ENCODE results near the gene CAPN12.

Gene CAPN12

DNA sequence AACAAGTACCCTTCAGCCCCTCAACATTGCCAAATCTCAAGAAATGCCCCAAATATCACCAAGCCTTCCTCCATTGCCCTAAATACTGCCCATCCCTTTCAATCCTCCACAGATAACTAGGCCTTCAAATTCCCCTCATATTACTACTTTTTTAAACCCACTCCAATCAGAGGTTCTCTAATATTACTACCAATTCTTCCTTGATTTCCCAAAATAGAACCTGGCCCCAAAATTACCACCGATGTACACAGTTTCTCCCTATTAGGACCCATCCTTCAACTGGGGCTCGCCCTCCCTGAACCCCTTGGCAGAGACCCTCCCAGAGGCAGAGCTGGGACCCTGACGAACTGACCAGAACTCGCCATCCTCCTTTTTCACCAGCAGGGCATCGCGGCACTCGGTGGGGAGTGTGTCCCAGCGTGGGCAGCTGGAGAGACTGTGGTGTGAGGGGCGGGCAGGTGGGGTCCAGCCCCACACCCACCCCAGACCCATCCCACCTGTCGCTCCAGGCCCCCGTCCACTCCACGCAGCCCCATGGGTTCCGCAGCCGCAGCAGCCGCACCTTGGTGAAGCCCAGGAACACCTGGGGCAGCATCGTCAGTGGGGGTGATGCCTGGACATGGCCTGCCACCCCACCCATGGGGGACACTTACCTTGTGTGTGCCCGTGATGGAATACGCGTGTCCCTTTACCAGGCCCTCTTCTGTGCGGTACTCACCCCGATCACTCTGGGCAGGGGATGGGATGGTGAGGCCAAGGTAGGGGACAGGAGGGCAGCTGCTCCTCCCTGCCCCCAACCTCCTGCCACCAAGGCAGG lies 6.1 kb downstream of the CAPN12 start:
- Histone ChIP-seq H3K27me3 (ENCODE audit: control insufficient read depth in 1 of 2, insufficient read depth in 2 of 2, low read length in 2 of 2) (no peaks in the 10 kb centered on the region), H3K27ac (ENCODE audit: low read depth, low read length) (no peak overlapping the region), H3K36me3 (ENCODE audit: control insufficient read depth in 1 of 2, insufficient read depth in 2 of 2, low read length in 2 of 2) (no peaks in the 10 kb centered on the region)

GRCh38 chr19:38737281-38737865 lies 6.9 kb downstream of the CAPN12 start:
- no peaks in the 10 kb centered on the region for H3K9me3 ChIP-seq (ENCODE audit: control insufficient read depth in 1 of 2, low read length in 2 of 2)
- no peaks in the 10 kb centered on the region for H3K27me3 ChIP-seq (ENCODE audit: control insufficient read depth in 1 of 2, insufficient read depth in 2 of 2, low read length in 2 of 2)
- no peak overlapping the region for H3K9ac ChIP-seq (ENCODE audit: low read depth in 1 of 2, low read length in 2 of 2)
- no peaks in the 10 kb centered on the region for H3K36me3 ChIP-seq (ENCODE audit: control insufficient read depth in 1 of 2, insufficient read depth in 2 of 2, low read length in 2 of 2)
- H3K4me3 ChIP-seq (ENCODE audit: low read depth in 1 of 2, low read length in 2 of 2) = no peak overlapping the region
- H3K27ac ChIP-seq (ENCODE audit: low read depth, low read length) = no peak overlapping the region
- H3K4me1 ChIP-seq (ENCODE audit: control insufficient read depth in 1 of 2, insufficient read depth in 2 of 2, low read length in 2 of 2) = peaks cover 26 to 27% of the 10 kb centered on the region in 2 donors

More for the DNA sequence above, 6.1 kb downstream of the CAPN12 start:
- Histone ChIP-seq H3K9ac (ENCODE audit: low read depth in 1 of 2, low read length in 2 of 2) (no peak overlapping the region), H3K9me3 (ENCODE audit: control insufficient read depth in 1 of 2, low read length in 2 of 2) (no peaks in the 10 kb centered on the region), H3K4me3 (ENCODE audit: low read depth in 1 of 2, low read length in 2 of 2) (no peak overlapping the region), H3K4me1 (ENCODE audit: control insufficient read depth in 1 of 2, insufficient read depth in 2 of 2, low read length in 2 of 2) (peaks cover 20% of the 10 kb centered on the region in 2 donors)

DNA sequence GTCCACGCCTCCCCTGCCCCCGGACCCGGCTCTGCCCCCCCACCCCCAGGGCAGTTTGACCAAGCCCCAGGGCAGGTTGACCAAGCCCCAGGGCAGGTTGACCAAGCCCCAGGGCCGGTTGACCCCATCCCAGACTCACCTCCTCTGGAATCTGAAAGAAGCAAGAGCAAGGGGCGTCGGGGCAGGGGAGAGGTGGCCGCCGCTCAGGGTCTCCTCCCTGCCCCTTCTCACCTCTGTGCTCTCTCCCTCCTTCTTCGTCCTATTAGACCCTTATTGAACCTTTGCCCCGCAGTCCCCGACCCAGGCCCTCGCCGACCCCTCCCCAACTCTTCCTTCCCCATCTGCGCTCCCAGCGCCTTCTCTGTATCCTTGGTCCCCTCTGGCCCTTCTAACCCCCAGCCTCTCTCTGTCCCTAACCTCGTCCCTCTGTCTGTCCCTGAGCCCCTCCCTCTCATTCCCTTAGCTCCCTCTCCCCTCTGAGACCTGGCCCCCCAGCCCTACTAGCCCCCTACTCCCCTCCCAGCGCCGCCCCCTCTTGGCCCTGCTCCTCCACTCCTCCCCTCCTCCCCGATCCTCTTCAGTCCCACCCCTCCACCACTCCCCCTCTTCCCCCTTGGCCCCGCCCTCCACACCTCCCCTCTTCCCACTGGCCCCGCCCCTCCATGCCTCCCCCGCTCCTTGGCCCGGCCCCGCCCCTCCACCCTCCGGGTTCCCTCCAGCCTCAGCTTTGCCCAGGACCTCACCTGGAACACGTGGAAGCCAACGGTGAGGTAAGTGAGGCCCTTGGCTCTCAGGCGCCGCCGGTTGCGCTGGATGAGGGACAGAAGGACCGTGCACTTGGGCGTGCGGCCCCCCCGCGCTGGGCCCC lies 7.6 kb downstream of the CAPN12 start:
- Histone ChIP-seq H3K9ac (ENCODE audit: low read depth in 1 of 2, low read length in 2 of 2) (peak overlapping the region in 1 of 2 donors; percentile 18), H3K36me3 (ENCODE audit: control insufficient read depth in 1 of 2, insufficient read depth in 2 of 2, low read length in 2 of 2) (no peaks in the 10 kb centered on the region), H3K27me3 (ENCODE audit: control insufficient read depth in 1 of 2, insufficient read depth in 2 of 2, low read length in 2 of 2) (no peaks in the 10 kb centered on the region), H3K4me3 (ENCODE audit: low read depth in 1 of 2, low read length in 2 of 2) (peak overlapping the region in 1 of 2 donors; percentile 24), H3K9me3 (ENCODE audit: control insufficient read depth in 1 of 2, low read length in 2 of 2) (no peaks in the 10 kb centered on the region), H3K27ac (ENCODE audit: low read depth, low read length) (no peak overlapping the region), H3K4me1 (ENCODE audit: control insufficient read depth in 1 of 2, insufficient read depth in 2 of 2, low read length in 2 of 2) (peaks cover 28 to 34% of the 10 kb centered on the region in 2 donors)

- no peaks in the 10 kb centered on the region for H3K27me3 ChIP-seq (ENCODE audit: control insufficient read depth in 1 of 2, insufficient read depth in 2 of 2, low read length in 2 of 2)
- peak overlapping the region in 1 of 2 donors; percentile 58 for H3K4me3 ChIP-seq (ENCODE audit: low read depth in 1 of 2, low read length in 2 of 2)
- no peaks in the 10 kb centered on the region for H3K9me3 ChIP-seq (ENCODE audit: control insufficient read depth in 1 of 2, low read length in 2 of 2)
- H3K27ac ChIP-seq (ENCODE audit: low read depth, low read length) = no peak overlapping the region
- H3K9ac ChIP-seq (ENCODE audit: low read depth in 1 of 2, low read length in 2 of 2) = peak overlapping the region; percentile 18 to 25
- H3K36me3 ChIP-seq (ENCODE audit: control insufficient read depth in 1 of 2, insufficient read depth in 2 of 2, low read length in 2 of 2) = peaks cover 6% of the 10 kb centered on the region in 2 donors
- peaks cover 34 to 40% of the 10 kb centered on the region in 2 donors for H3K4me1 ChIP-seq (ENCODE audit: control insufficient read depth in 1 of 2, insufficient read depth in 2 of 2, low read length in 2 of 2)
Measured at GRCh38 chr19:38736036-38736412, 8.2 kb downstream of the CAPN12 start.

DNA sequence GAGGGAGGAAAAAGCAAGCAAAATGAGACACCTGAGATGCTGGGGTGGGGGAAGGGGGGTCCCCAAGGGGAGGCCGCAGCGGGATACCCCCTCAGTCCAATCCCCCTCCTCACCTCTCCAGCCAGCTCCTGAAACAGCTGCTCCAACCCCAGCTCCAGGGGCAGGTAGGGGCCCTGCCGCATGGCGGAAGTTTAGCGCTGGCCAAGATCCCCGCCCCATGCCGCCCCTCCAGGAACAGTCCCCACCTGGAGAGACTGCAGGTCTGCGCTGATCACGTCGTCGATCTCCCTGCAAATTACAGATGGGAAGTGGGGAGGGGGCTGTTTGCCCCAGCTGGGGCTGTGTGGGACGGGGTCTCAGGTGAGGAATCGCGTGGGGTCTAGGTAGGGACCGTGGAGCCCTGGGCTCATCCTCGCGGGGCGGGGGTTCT lies 9.0 kb downstream of the CAPN12 start:
- H3K27ac ChIP-seq (ENCODE audit: low read depth, low read length) = peak overlapping the region; percentile 76
- no peaks in the 10 kb centered on the region for H3K9me3 ChIP-seq (ENCODE audit: control insufficient read depth in 1 of 2, low read length in 2 of 2)
- no peaks in the 10 kb centered on the region for H3K27me3 ChIP-seq (ENCODE audit: control insufficient read depth in 1 of 2, insufficient read depth in 2 of 2, low read length in 2 of 2)
- peak overlapping the region; percentile 36 to 63 for H3K4me3 ChIP-seq (ENCODE audit: low read depth in 1 of 2, low read length in 2 of 2)
- peak overlapping the region; percentile 56 to 57 for H3K9ac ChIP-seq (ENCODE audit: low read depth in 1 of 2, low read length in 2 of 2)
- H3K36me3 ChIP-seq (ENCODE audit: control insufficient read depth in 1 of 2, insufficient read depth in 2 of 2, low read length in 2 of 2) = peaks cover 13% of the 10 kb centered on the region in 2 donors
- H3K4me1 ChIP-seq (ENCODE audit: control insufficient read depth in 1 of 2, insufficient read depth in 2 of 2, low read length in 2 of 2) = peaks cover 41 to 47% of the 10 kb centered on the region in 2 donors

DNA sequence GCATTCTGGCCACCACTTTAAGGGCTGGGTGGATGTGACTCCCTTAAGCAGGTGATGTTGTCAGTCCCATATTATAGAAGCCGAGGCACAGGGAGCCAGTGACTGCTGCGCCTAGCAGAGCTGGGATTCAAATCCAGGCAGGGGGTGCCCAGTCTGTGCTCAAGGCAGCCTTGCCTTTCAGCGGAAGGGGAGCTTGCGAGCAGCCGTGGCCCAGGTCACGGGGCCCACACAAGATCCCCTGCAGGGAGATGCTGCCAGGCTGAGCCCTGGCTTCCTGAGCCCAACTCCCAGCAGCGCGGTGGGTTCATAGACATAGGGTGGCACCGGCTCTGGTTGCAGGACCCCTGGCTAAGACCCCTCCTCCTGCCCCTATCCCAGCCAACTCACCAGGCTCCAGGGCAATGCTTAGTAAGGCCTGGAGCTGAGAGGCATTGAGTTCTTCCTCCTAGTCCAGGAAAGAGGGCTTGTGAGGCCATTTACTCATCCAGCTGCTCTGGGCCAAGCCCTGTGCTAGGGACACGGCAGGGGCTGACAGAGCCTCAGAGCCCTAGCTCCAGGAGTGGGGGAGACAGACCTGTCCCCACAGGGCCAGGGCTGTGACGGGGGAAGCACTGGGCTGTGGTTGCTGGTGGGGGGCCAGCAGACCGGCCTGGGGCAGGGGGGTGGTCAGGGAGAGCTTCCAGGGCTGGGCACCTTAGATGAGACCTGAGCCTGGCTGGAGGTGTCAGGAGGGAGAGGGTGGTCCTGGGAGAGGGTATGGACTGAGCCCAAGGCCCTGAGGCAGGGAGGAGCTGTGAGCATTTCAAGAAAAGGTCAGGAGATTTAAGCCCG lies 9.6 kb downstream of the CAPN12 start:
- Histone ChIP-seq H3K27me3 (ENCODE audit: control insufficient read depth in 1 of 2, insufficient read depth in 2 of 2, low read length in 2 of 2) (no peaks in the 10 kb centered on the region), H3K9ac (ENCODE audit: low read depth in 1 of 2, low read length in 2 of 2) (peak overlapping the region; percentile 56 to 57), H3K4me1 (ENCODE audit: control insufficient read depth in 1 of 2, insufficient read depth in 2 of 2, low read length in 2 of 2) (peaks cover 42 to 48% of the 10 kb centered on the region in 2 donors), H3K4me3 (ENCODE audit: low read depth in 1 of 2, low read length in 2 of 2) (peak overlapping the region; percentile 22 to 63), H3K9me3 (ENCODE audit: control insufficient read depth in 1 of 2, low read length in 2 of 2) (no peaks in the 10 kb centered on the region), H3K27ac (ENCODE audit: low read depth, low read length) (peak overlapping the region; percentile 76), H3K36me3 (ENCODE audit: control insufficient read depth in 1 of 2, insufficient read depth in 2 of 2, low read length in 2 of 2) (peaks cover 15 to 16% of the 10 kb centered on the region in 2 donors)

- H3K27me3 ChIP-seq (ENCODE audit: control insufficient read depth in 1 of 2, insufficient read depth in 2 of 2, low read length in 2 of 2) = no peaks in the 10 kb centered on the region
- H3K4me1 ChIP-seq (ENCODE audit: control insufficient read depth in 1 of 2, insufficient read depth in 2 of 2, low read length in 2 of 2) = peaks cover 42 to 48% of the 10 kb centered on the region in 2 donors
- H3K9me3 ChIP-seq (ENCODE audit: control insufficient read depth in 1 of 2, low read length in 2 of 2) = no peaks in the 10 kb centered on the region
- peaks cover 16 to 20% of the 10 kb centered on the region in 2 donors for H3K36me3 ChIP-seq (ENCODE audit: control insufficient read depth in 1 of 2, insufficient read depth in 2 of 2, low read length in 2 of 2)
- H3K27ac ChIP-seq (ENCODE audit: low read depth, low read length) = peak overlapping the region; percentile 76
- peak overlapping the region in 1 of 2 donors; percentile 63 for H3K4me3 ChIP-seq (ENCODE audit: low read depth in 1 of 2, low read length in 2 of 2)
- peak overlapping the region; percentile 25 to 56 for H3K9ac ChIP-seq (ENCODE audit: low read depth in 1 of 2, low read length in 2 of 2)
Measured at GRCh38 chr19:38734176-38734425, 10.2 kb downstream of the CAPN12 start.

GRCh38 chr19:38733493-38734175 lies 10.6 kb downstream of the CAPN12 start:
- Histone ChIP-seq H3K36me3 (ENCODE audit: control insufficient read depth in 1 of 2, insufficient read depth in 2 of 2, low read length in 2 of 2) (peaks cover 21 to 25% of the 10 kb centered on the region in 2 donors), H3K9ac (ENCODE audit: low read depth in 1 of 2, low read length in 2 of 2) (peak overlapping the region; percentile 25 to 56), H3K27ac (ENCODE audit: low read depth, low read length) (peak overlapping the region; percentile 76), H3K9me3 (ENCODE audit: control insufficient read depth in 1 of 2, low read length in 2 of 2) (no peaks in the 10 kb centered on the region), H3K4me3 (ENCODE audit: low read depth in 1 of 2, low read length in 2 of 2) (peak overlapping the region in 1 of 2 donors; percentile 63), H3K4me1 (ENCODE audit: control insufficient read depth in 1 of 2, insufficient read depth in 2 of 2, low read length in 2 of 2) (peaks cover 42 to 48% of the 10 kb centered on the region in 2 donors), H3K27me3 (ENCODE audit: control insufficient read depth in 1 of 2, insufficient read depth in 2 of 2, low read length in 2 of 2) (no peaks in the 10 kb centered on the region)

- H3K27me3 ChIP-seq (ENCODE audit: control insufficient read depth in 1 of 2, insufficient read depth in 2 of 2, low read length in 2 of 2) = no peaks in the 10 kb centered on the region
- no peaks in the 10 kb centered on the region for H3K9me3 ChIP-seq (ENCODE audit: control insufficient read depth in 1 of 2, low read length in 2 of 2)
- H3K9ac ChIP-seq (ENCODE audit: low read depth in 1 of 2, low read length in 2 of 2) = peak overlapping the region; percentile 25 to 56
- no peak overlapping the region for H3K4me3 ChIP-seq (ENCODE audit: low read depth in 1 of 2, low read length in 2 of 2)
- peaks cover 42 to 48% of the 10 kb centered on the region in 2 donors for H3K4me1 ChIP-seq (ENCODE audit: control insufficient read depth in 1 of 2, insufficient read depth in 2 of 2, low read length in 2 of 2)
- H3K27ac ChIP-seq (ENCODE audit: low read depth, low read length) = peak overlapping the region; percentile 50
- peaks cover 22 to 27% of the 10 kb centered on the region in 2 donors for H3K36me3 ChIP-seq (ENCODE audit: control insufficient read depth in 1 of 2, insufficient read depth in 2 of 2, low read length in 2 of 2)
Measured at GRCh38 chr19:38733241-38733492, 11.1 kb downstream of the CAPN12 start.
